NAMALWA (cell line): ENCODE measurements around the gene LRP1B.
A peak's percentile ranks its signal among the peaks of the same experiment; 100 is the strongest.

Experiments
- DNase-seq: peaks from one replicate; pipeline ENCODE4 v3.0.0-alpha.2; 2015; ENCODE audit warnings: low spot score

The LRP1B gene

GRCh38 chr2:142131010-142131669 is at the start of gene LRP1B:
Gene LRP1B (minus strand): TSS chr2:142131016. CDS start chr2:142130729, 287 bp downstream.
- no peak for DNase-seq

GRCh38 chr2:142179686-142180085 is 48.9 kb upstream of the LRP1B start:
- no peak for DNase-seq

- no peak for DNase-seq
Measured at GRCh38 chr2:142178604-142179003, 47.8 kb upstream of the LRP1B start.

GRCh38 chr2:142176941-142177340 is 46.1 kb upstream of the LRP1B start:
- no peak for DNase-seq

GRCh38 chr2:142175813-142176338 is 45.1 kb upstream of the LRP1B start:
- DNase-seq = no peak

- no peak for DNase-seq
Measured at GRCh38 chr2:142174176-142174575, 43.4 kb upstream of the LRP1B start.

GRCh38 chr2:142170847-142171246 is 40.0 kb upstream of the LRP1B start:
- DNase-seq = no peak

GRCh38 chr2:142165790-142166189 is 35.0 kb upstream of the LRP1B start:
- peak; percentile 81 for DNase-seq

- DNase-seq = no peak
Measured at GRCh38 chr2:142153601-142154000, 22.8 kb upstream of the LRP1B start.

- no peak for DNase-seq
Measured at GRCh38 chr2:142150453-142150852, 19.6 kb upstream of the LRP1B start.

GRCh38 chr2:142144547-142144946 is 13.7 kb upstream of the LRP1B start:
- DNase-seq = no peak

GRCh38 chr2:142142595-142142994 is 11.8 kb upstream of the LRP1B start:
- no peak for DNase-seq

GRCh38 chr2:142140434-142140845 is 9.6 kb upstream of the LRP1B start:
- peak; percentile 54 for DNase-seq

GRCh38 chr2:142139384-142139783 is 8.6 kb upstream of the LRP1B start:
- no peak for DNase-seq

GRCh38 chr2:142136571-142136970 is 5.8 kb upstream of the LRP1B start:
- no peak for DNase-seq

- DNase-seq = no peak
Measured at GRCh38 chr2:142134911-142135310, 4.1 kb upstream of the LRP1B start.

GRCh38 chr2:142130111-142131009 is 456 bp downstream of the LRP1B start:
- no peak for DNase-seq

- no peak for DNase-seq
Measured at GRCh38 chr2:142128105-142128504, 2.7 kb downstream of the LRP1B start.

GRCh38 chr2:142127248-142127647 is 3.6 kb downstream of the LRP1B start:
- DNase-seq = no peak

GRCh38 chr2:142124706-142125105 is 6.1 kb downstream of the LRP1B start:
- DNase-seq = no peak

- DNase-seq = no peak
Measured at GRCh38 chr2:142119347-142119746, 11.5 kb downstream of the LRP1B start.

- DNase-seq = peak; percentile 15
Measured at GRCh38 chr2:142112757-142113221, 18.0 kb downstream of the LRP1B start.
